GM23338 (cell line): ENCODE data around the gene AMBRA1. TPM values are rescaled to one million over a fixed set of nuclear protein-coding genes. Genes with fewer than 3 reads are reported as not detected.

Experiments used
- ATAC-seq: fragments of 200-7000 bp; cut with Tn5 transposase; 3 replicates; pipeline ENCODE4 v1.9.1; 2020
- DNase-seq: peaks from one replicate; pipeline ENCODE4 v3.0.0-alpha.2; 2015; ENCODE audit warnings: low spot score
- H2AFZ ChIP-seq: fragments of 200-600 bp; sonication (generic); 2 replicates; pipeline ENCODE4 v1.8.0; 2016; ENCODE audit warnings: antibody characterized with exemption, mild to moderate bottlenecking, moderate library complexity
- H3F3A ChIP-seq: fragments of 200-600 bp; sonication (generic); replicated peaks from 2 replicates; pipeline ENCODE4 v1.8.0; 2017; ENCODE audit warnings: antibody characterized with exemption, mixed run types, low read depth
- H3K27ac ChIP-seq: fragments of 200-600 bp; sonication (generic); 2 replicates; pipeline ENCODE4 v1.6.1; 2016; ENCODE audit warnings: low read depth
- H3K27me3 ChIP-seq: fragments of 200-600 bp; sonication (generic); 2 replicates; pipeline ENCODE4 v1.8.0; 2016; ENCODE audit warnings: mild to moderate bottlenecking, mixed run types, moderate library complexity; ENCODE audit not compliant: insufficient read depth
- H3K36me3 ChIP-seq: fragments of 200-600 bp; sonication (generic); 2 replicates; pipeline ENCODE4 v1.8.0; 2016; ENCODE audit warnings: mild to moderate bottlenecking; ENCODE audit not compliant: insufficient read depth
- H3K4me1 ChIP-seq: fragments of 200-600 bp; sonication (generic); 2 replicates; pipeline ENCODE4 v1.8.0; 2016; ENCODE audit warnings: mild to moderate bottlenecking, moderate library complexity; ENCODE audit not compliant: insufficient read depth
- H3K4me2 ChIP-seq: fragments of 200-600 bp; sonication (generic); 2 replicates; pipeline ENCODE4 v1.7.1; 2017; ENCODE audit warnings: mixed run types
- H3K4me3 ChIP-seq: fragments of 200-600 bp; sonication (generic); 2 replicates; pipeline ENCODE4 v1.6.1; 2016; ENCODE audit warnings: mixed run types
- H3K79me2 ChIP-seq: fragments of 200-600 bp; sonication (generic); replicated peaks from 2 replicates; pipeline ENCODE4 v1.8.0; 2017; ENCODE audit warnings: mild to moderate bottlenecking; ENCODE audit not compliant: insufficient read depth
- H3K9me2 ChIP-seq: fragments of 200-600 bp; sonication (generic); 2 replicates; pipeline ENCODE4 v1.8.0; 2017; ENCODE audit not compliant: insufficient read depth
- H4K20me1 ChIP-seq: fragments of 200-600 bp; sonication (generic); replicated peaks from 2 replicates; pipeline ENCODE4 v1.8.0; 2017; ENCODE audit warnings: mild to moderate bottlenecking; ENCODE audit not compliant: insufficient read depth
- H3K27ac Mint-ChIP-seq: 2 replicates; pipeline ENCODE4 v1.8.0; 2020; ENCODE audit warnings: inconsistent platforms, mild to moderate bottlenecking, moderate library complexity, mixed read lengths
- H3K27me3 Mint-ChIP-seq: 3 replicates; pipeline ENCODE4 v1.8.0; 2022; ENCODE audit warnings: low read depth, mild to moderate bottlenecking, moderate library complexity, mixed read lengths, inconsistent platforms; ENCODE audit not compliant: insufficient read depth, poor library complexity
- H3K36me3 Mint-ChIP-seq: 3 replicates; pipeline ENCODE4 v1.8.0; 2021; ENCODE audit warnings: low read depth, mild to moderate bottlenecking, inconsistent platforms, moderate library complexity, mixed read lengths
- H3K4me1 Mint-ChIP-seq: 3 replicates; pipeline ENCODE4 v1.8.0; 2020; ENCODE audit warnings: mild to moderate bottlenecking, inconsistent platforms, mixed read lengths
- H3K4me3 Mint-ChIP-seq: 3 replicates; pipeline ENCODE4 v1.8.0; 2021; ENCODE audit warnings: moderate library complexity, mild to moderate bottlenecking, inconsistent platforms, mixed read lengths
- H3K9me3 Mint-ChIP-seq: 3 replicates; pipeline ENCODE4 v1.8.0; 2020; ENCODE audit warnings: moderate library complexity, mild to moderate bottlenecking, inconsistent platforms, mixed read lengths
- CREB1 ChIP-seq: fragments of 250-450 bp; sonication (Bioruptor Pico); IDR thresholded peaks from 2 replicates; pipeline ENCODE4 v1.5.0; 2020; ENCODE audit warnings: low read depth, mild to moderate bottlenecking, moderate library complexity
- EZH2 ChIP-seq: fragments of 200-600 bp; sonication (generic); IDR thresholded peaks from one replicate; pipeline ENCODE4 v1.8.0; 2017; ENCODE audit warnings: antibody characterized with exemption, mild to moderate bottlenecking, low read depth; ENCODE audit not compliant: unreplicated experiment
- EZH2phosphoT487 ChIP-seq: fragments of 200-600 bp; sonication (generic); IDR thresholded peaks from one replicate; pipeline ENCODE4 v1.8.1; 2018; ENCODE audit warnings: antibody characterized with exemption; ENCODE audit not compliant: unreplicated experiment
- JUNB ChIP-seq: IDR thresholded peaks from one replicate; pipeline ENCODE4 v1.6.1; 2016; ENCODE audit warnings: antibody characterized with exemption; ENCODE audit not compliant: unreplicated experiment
- NANOG ChIP-seq: IDR thresholded peaks from 2 replicates; pipeline ENCODE4 v1.6.1; 2016; ENCODE audit warnings: antibody characterized with exemption, borderline replicate concordance
- POLR2AphosphoS5 ChIP-seq: IDR thresholded peaks from 2 replicates; pipeline ENCODE4 v1.6.1; 2016; ENCODE audit warnings: antibody characterized with exemption, low read depth
- STAT1 ChIP-seq: IDR thresholded peaks from one replicate; pipeline ENCODE4 v1.6.1; 2016; ENCODE audit warnings: antibody characterized with exemption; ENCODE audit not compliant: unreplicated experiment
- ZNF114 ChIP-seq: fragments of 250-450 bp; sonication (Bioruptor Pico); IDR thresholded peaks from 2 replicates; pipeline ENCODE4 v1.5.0; 2020; ENCODE audit warnings: mild to moderate bottlenecking, moderate library complexity
- ZNF331 ChIP-seq: fragments of 250-450 bp; sonication (Bioruptor Pico); IDR thresholded peaks from 2 replicates; pipeline ENCODE4 v1.5.0; 2020; ENCODE audit warnings: low read depth, mild to moderate bottlenecking, moderate library complexity
- polyA plus RNA-seq: library from polyadenylated mRNA; unstranded; fragments of >200 nt; fragmentation: Nextera tagmentation; extraction: Ambion mirVana; gene quantifications from 2 replicates; pipeline ENCODE4 v1.2.1, GENCODE V29; 2016
- total RNA-seq: library from RNA; depleted of rRNA; stranded (reverse); fragments of >200 nt; shearing (Covaris generic); gene quantifications from 2 replicates; pipeline ENCODE4 v1.2.3, GENCODE V29; 2014
- TF ChIP-seq, protein P1 (sequence below): IDR thresholded peaks from 2 replicates; pipeline ENCODE4 v1.6.1; 2016; ENCODE audit warnings: antibody characterized with exemption
- TF ChIP-seq, protein P2 (sequence below): IDR thresholded peaks from one replicate; pipeline ENCODE4 v1.6.1; 2018; ENCODE audit warnings: antibody characterized with exemption; ENCODE audit not compliant: unreplicated experiment
- TF ChIP-seq, protein P3 (sequence below): fragments of 250-450 bp; sonication (Bioruptor Pico); IDR thresholded peaks from 2 replicates; pipeline ENCODE4 v1.5.0; 2020; ENCODE audit warnings: mild to moderate bottlenecking, moderate library complexity

Gene AMBRA1
- total and polyA plus RNA-seq, 2 experiments from 2014 or later, result 8.3 to 34.8 TPM

DNA sequence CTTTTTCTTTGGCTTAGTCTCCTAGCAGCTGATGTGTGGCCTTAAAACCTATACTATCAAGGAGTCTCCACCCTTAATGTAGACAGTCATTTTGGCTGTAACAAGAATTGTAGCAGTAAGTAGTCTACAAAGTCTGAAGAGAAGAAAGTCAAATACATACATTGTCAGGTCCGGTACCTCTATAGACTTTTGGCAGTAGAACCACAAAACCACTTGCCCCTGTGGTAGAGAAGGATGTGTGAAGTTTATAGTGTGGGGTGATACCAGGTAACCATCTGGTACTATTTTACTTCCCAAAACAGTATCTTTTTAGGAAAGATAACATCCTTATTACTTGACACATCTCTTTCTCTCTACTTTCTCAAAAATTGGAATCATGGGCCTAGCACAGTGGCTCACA lies 38.7 kb upstream of the AMBRA1 start:
- Mint-ChIP-seq H3K4me3 (no peak overlapping the region), H3K27ac (no peak overlapping the region), H3K36me3 (0 out of 3 replicates have a peak, but pooled peaks cover 8% of the 10 kb centered on the region), H3K27me3 (peaks cover 2% of the 10 kb centered on the region), H3K9me3 (no peaks in the 10 kb centered on the region), H3K4me1 (no peaks in the 10 kb centered on the region)
- H3K27me3 ChIP-seq, result no peaks in the 10 kb centered on the region
- H3F3A ChIP-seq, result no peaks in the 10 kb centered on the region
- no peaks in the 10 kb centered on the region; the same call in 1 of the 2 replicates for H4K20me1 ChIP-seq
- no peaks in the 10 kb centered on the region for H3K9me2 ChIP-seq
- ATAC-seq (no peak), DNase-seq (no peak)
- no peak overlapping the region for H3K4me2 ChIP-seq
- H3K79me2 ChIP-seq, result 0 out of 2 replicates have a peak, but pooled peaks cover 4% of the 10 kb centered on the region
- no peaks in the 10 kb centered on the region; the same call in 1 of the 2 replicates for H3K36me3 ChIP-seq
- no peak overlapping the region for H3K4me3 ChIP-seq
- no peak for TF ChIP-seq ZNF114 (CRISPR knock-in tag)
- TF ChIP-seq EZH2phosphoT487, result no peak
- no peak for TF ChIP-seq STAT1
- TF ChIP-seq, protein P1, sequence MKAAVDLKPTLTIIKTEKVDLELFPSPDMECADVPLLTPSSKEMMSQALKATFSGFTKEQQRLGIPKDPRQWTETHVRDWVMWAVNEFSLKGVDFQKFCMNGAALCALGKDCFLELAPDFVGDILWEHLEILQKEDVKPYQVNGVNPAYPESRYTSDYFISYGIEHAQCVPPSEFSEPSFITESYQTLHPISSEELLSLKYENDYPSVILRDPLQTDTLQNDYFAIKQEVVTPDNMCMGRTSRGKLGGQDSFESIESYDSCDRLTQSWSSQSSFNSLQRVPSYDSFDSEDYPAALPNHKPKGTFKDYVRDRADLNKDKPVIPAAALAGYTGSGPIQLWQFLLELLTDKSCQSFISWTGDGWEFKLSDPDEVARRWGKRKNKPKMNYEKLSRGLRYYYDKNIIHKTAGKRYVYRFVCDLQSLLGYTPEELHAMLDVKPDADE, result no peak
- no peak for TF ChIP-seq JUNB
- no peak for TF ChIP-seq EZH2
- no peak for TF ChIP-seq POLR2AphosphoS5
- TF ChIP-seq CREB1 (CRISPR knock-in tag), result no peak
- TF ChIP-seq, protein P2, sequence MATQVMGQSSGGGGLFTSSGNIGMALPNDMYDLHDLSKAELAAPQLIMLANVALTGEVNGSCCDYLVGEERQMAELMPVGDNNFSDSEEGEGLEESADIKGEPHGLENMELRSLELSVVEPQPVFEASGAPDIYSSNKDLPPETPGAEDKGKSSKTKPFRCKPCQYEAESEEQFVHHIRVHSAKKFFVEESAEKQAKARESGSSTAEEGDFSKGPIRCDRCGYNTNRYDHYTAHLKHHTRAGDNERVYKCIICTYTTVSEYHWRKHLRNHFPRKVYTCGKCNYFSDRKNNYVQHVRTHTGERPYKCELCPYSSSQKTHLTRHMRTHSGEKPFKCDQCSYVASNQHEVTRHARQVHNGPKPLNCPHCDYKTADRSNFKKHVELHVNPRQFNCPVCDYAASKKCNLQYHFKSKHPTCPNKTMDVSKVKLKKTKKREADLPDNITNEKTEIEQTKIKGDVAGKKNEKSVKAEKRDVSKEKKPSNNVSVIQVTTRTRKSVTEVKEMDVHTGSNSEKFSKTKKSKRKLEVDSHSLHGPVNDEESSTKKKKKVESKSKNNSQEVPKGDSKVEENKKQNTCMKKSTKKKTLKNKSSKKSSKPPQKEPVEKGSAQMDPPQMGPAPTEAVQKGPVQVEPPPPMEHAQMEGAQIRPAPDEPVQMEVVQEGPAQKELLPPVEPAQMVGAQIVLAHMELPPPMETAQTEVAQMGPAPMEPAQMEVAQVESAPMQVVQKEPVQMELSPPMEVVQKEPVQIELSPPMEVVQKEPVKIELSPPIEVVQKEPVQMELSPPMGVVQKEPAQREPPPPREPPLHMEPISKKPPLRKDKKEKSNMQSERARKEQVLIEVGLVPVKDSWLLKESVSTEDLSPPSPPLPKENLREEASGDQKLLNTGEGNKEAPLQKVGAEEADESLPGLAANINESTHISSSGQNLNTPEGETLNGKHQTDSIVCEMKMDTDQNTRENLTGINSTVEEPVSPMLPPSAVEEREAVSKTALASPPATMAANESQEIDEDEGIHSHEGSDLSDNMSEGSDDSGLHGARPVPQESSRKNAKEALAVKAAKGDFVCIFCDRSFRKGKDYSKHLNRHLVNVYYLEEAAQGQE, result no peak
- TF ChIP-seq NANOG, result no peak
- no peak for TF ChIP-seq ZNF331 (CRISPR knock-in tag)
- TF ChIP-seq, protein P3, sequence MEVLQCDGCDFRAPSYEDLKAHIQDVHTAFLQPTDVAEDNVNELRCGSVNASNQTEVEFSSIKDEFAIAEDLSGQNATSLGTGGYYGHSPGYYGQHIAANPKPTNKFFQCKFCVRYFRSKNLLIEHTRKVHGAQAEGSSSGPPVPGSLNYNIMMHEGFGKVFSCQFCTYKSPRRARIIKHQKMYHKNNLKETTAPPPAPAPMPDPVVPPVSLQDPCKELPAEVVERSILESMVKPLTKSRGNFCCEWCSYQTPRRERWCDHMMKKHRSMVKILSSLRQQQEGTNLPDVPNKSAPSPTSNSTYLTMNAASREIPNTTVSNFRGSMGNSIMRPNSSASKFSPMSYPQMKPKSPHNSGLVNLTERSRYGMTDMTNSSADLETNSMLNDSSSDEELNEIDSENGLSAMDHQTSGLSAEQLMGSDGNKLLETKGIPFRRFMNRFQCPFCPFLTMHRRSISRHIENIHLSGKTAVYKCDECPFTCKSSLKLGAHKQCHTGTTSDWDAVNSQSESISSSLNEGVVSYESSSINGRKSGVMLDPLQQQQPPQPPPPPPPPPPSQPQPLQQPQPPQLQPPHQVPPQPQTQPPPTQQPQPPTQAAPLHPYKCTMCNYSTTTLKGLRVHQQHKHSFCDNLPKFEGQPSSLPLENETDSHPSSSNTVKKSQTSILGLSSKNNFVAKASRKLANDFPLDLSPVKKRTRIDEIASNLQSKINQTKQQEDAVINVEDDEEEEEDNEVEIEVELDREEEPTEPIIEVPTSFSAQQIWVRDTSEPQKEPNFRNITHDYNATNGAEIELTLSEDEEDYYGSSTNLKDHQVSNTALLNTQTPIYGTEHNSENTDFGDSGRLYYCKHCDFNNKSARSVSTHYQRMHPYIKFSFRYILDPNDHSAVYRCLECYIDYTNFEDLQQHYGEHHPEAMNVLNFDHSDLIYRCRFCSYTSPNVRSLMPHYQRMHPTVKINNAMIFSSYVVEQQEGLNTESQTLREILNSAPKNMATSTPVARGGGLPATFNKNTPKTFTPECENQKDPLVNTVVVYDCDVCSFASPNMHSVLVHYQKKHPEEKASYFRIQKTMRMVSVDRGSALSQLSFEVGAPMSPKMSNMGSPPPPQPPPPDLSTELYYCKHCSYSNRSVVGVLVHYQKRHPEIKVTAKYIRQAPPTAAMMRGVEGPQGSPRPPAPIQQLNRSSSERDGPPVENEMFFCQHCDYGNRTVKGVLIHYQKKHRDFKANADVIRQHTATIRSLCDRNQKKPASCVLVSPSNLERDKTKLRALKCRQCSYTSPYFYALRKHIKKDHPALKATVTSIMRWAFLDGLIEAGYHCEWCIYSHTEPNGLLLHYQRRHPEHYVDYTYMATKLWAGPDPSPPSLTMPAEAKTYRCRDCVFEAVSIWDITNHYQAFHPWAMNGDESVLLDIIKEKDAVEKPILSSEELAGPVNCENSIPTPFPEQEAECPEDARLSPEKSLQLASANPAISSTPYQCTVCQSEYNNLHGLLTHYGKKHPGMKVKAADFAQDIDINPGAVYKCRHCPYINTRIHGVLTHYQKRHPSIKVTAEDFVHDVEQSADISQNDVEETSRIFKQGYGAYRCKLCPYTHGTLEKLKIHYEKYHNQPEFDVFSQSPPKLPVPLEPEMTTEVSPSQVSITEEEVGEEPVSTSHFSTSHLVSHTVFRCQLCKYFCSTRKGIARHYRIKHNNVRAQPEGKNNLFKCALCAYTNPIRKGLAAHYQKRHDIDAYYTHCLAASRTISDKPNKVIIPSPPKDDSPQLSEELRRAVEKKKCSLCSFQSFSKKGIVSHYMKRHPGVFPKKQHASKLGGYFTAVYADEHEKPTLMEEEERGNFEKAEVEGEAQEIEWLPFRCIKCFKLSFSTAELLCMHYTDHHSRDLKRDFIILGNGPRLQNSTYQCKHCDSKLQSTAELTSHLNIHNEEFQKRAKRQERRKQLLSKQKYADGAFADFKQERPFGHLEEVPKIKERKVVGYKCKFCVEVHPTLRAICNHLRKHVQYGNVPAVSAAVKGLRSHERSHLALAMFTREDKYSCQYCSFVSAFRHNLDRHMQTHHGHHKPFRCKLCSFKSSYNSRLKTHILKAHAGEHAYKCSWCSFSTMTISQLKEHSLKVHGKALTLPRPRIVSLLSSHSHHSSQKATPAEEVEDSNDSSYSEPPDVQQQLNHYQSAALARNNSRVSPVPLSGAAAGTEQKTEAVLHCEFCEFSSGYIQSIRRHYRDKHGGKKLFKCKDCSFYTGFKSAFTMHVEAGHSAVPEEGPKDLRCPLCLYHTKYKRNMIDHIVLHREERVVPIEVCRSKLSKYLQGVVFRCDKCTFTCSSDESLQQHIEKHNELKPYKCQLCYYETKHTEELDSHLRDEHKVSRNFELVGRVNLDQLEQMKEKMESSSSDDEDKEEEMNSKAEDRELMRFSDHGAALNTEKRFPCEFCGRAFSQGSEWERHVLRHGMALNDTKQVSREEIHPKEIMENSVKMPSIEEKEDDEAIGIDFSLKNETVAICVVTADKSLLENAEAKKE (CRISPR knock-in tag), result no peak
- no peaks in the 10 kb centered on the region for H3K4me1 ChIP-seq
- no peak overlapping the region for H3K27ac ChIP-seq
- H2AFZ ChIP-seq, result no peak overlapping the region
